Mesenchymal stem cell (in vitro differentiated cells and primary cell): ENCODE measurements around the gene LAIR1.
"Not testable (repeated sequence)": the region's sequence is repeated elsewhere in the genome, so short reads cannot be mapped to it uniquely, and the experiment has no call there.

Source experiments
- DNase-seq: peaks from one replicate; pipeline ENCODE4 v3.0.0-alpha.2; 2013
- H2AFZ ChIP-seq: one replicate; pipeline ENCODE4 v1.6.1; 2013; ENCODE audit warnings: low read depth, mild to moderate bottlenecking, control low read depth, inconsistent platforms, low read length, moderate library complexity
- H2AK5ac ChIP-seq: 2 replicates; pipeline ENCODE4 v1.6.1; 2013; ENCODE audit warnings: low read length, moderate library complexity, mild to moderate bottlenecking, inconsistent platforms; ENCODE audit not compliant: severe bottlenecking
- H2BK120ac ChIP-seq: one replicate; pipeline ENCODE4 v1.6.1; 2013; ENCODE audit warnings: low read depth, mild to moderate bottlenecking, inconsistent platforms, low read length, moderate library complexity
- H2BK12ac ChIP-seq, 2 experiments: one replicate each; pipeline ENCODE4 v1.6.1; 2013; ENCODE audit warnings: inconsistent platforms in 2 of 2, low read length in 2 of 2, mild to moderate bottlenecking in 2 of 2, moderate library complexity in 2 of 2, control low read depth in 1 of 2
- H2BK15ac ChIP-seq: one replicate; pipeline ENCODE4 v1.6.1; 2013; ENCODE audit warnings: mild to moderate bottlenecking, low read depth, inconsistent platforms; ENCODE audit not compliant: poor library complexity, severe bottlenecking
- H2BK5ac ChIP-seq: 2 replicates; pipeline ENCODE4 v1.6.1; 2013; ENCODE audit warnings: low read depth, mild to moderate bottlenecking, low read length, control low read depth, inconsistent platforms; ENCODE audit not compliant: poor library complexity, severe bottlenecking
- H3K14ac ChIP-seq, 2 experiments: one replicate each; pipeline ENCODE4 v1.6.1; 2013; ENCODE audit warnings: inconsistent platforms in 2 of 2, low read length in 2 of 2, control low read depth in 1 of 2, mild to moderate bottlenecking in 1 of 2, moderate library complexity in 1 of 2
- H3K18ac ChIP-seq, 2 experiments: one replicate each; pipeline ENCODE4 v1.6.1; 2013; ENCODE audit warnings: inconsistent platforms in 2 of 2, low read length in 2 of 2, control low read depth in 1 of 2, low read depth in 1 of 2, mild to moderate bottlenecking in 1 of 2
- H3K23ac ChIP-seq, 2 experiments: one replicate each; pipeline ENCODE4 v1.6.1; 2013; ENCODE audit warnings: inconsistent platforms in 2 of 2, low read length in 2 of 2, mild to moderate bottlenecking in 2 of 2, moderate library complexity in 2 of 2, control low read depth in 1 of 2
- H3K27ac ChIP-seq: 2 replicates; pipeline ENCODE4 v1.5.1; 2013; ENCODE audit warnings: mild to moderate bottlenecking, moderate library complexity, low read length, control low read depth, inconsistent platforms; ENCODE audit not compliant: poor library complexity, severe bottlenecking
- H3K27me3 ChIP-seq, 2 experiments: 2 replicates each; pipeline versions ENCODE4 v1.6.1 to v1.7.0; 2013; ENCODE audit warnings: low read length in 2 of 2, mild to moderate bottlenecking in 2 of 2, moderate library complexity in 2 of 2, control low read depth in 1 of 2, inconsistent platforms in 1 of 2; ENCODE audit not compliant: control insufficient read depth in 1 of 2, insufficient read depth in 1 of 2
- H3K36me3 ChIP-seq, 2 experiments: 2 replicates each; pipeline versions ENCODE4 v1.6.1 to v1.7.0; 2013; ENCODE audit warnings: low read length in 2 of 2, control low read depth in 1 of 2, inconsistent platforms in 1 of 2, low read depth in 1 of 2, mild to moderate bottlenecking in 1 of 2; ENCODE audit not compliant: insufficient read depth in 2 of 2, control insufficient read depth in 1 of 2
- H3K4ac ChIP-seq, 2 experiments: one replicate each; pipeline ENCODE4 v1.6.1; 2013; ENCODE audit warnings: inconsistent platforms in 2 of 2, low read length in 2 of 2, mild to moderate bottlenecking in 2 of 2, moderate library complexity in 2 of 2, control low read depth in 1 of 2, low read depth in 1 of 2
- H3K4me1 ChIP-seq: 2 replicates; pipeline ENCODE4 v1.6.1; 2013; ENCODE audit warnings: low read depth, low read length, control low read depth; ENCODE audit not compliant: control insufficient read depth, insufficient read depth
- H3K4me2 ChIP-seq: 2 replicates; pipeline ENCODE4 v1.6.1; 2013; ENCODE audit warnings: low read length, mild to moderate bottlenecking, inconsistent platforms; ENCODE audit not compliant: poor library complexity, severe bottlenecking
- H3K4me3 ChIP-seq, 2 experiments: 2 replicates each; pipeline versions ENCODE4 v1.5.1 to v1.7.0; 2013; ENCODE audit warnings: low read length in 2 of 2, mild to moderate bottlenecking in 2 of 2, control low read depth in 1 of 2, low read depth in 1 of 2; ENCODE audit not compliant: insufficient read depth in 1 of 2
- H3K79me1 ChIP-seq: replicated peaks from 2 replicates; pipeline ENCODE4 v1.6.1; 2013; ENCODE audit warnings: mild to moderate bottlenecking, control low read depth, low read length, inconsistent platforms; ENCODE audit not compliant: poor library complexity, severe bottlenecking
- H3K9ac ChIP-seq: 2 replicates; pipeline ENCODE4 v1.7.0; 2013; ENCODE audit warnings: mild to moderate bottlenecking, low read length, moderate library complexity
- H3K9me3 ChIP-seq: 2 replicates; pipeline ENCODE4 v1.7.0; 2013; ENCODE audit warnings: mild to moderate bottlenecking, low read length; ENCODE audit not compliant: control insufficient read depth
- H4K8ac ChIP-seq: one replicate; pipeline ENCODE4 v1.6.1; 2013; ENCODE audit warnings: inconsistent platforms, mild to moderate bottlenecking, low read length, moderate library complexity
- H4K91ac ChIP-seq: one replicate; pipeline ENCODE4 v1.6.1; 2013; ENCODE audit warnings: mild to moderate bottlenecking, low read length, inconsistent platforms
- WGBS: methylation state at CpG from one replicate; pipeline ENCODE4 v1.1.7; 2013; ENCODE audit warnings: mixed read lengths; 5-methylcytosine and 5-hydroxymethylcytosine counted together

Gene LAIR1

GRCh38 chr19:54388802-54389139 is 24.0 kb upstream of the LAIR1 start:
- Histone ChIP-seq H3K18ac (no peak overlapping the region), H3K4me2 (no peak overlapping the region), H3K9ac (no peak overlapping the region), H3K4ac (no peak overlapping the region), H3K36me3 (no peaks in the 10 kb centered on the region), H3K4me1 (no peaks in the 10 kb centered on the region), H2AFZ (no peak overlapping the region), H3K23ac (no peak overlapping the region), H3K9me3 (no peaks in the 10 kb centered on the region), H3K79me1 (no peaks in the 10 kb centered on the region), H2BK120ac (no peak overlapping the region), H2BK12ac (no peak overlapping the region), H4K91ac (no peak overlapping the region), H3K4me3 (peak overlapping the region in 1 of 2 experiments; percentile 41), H3K27ac (no peak overlapping the region), H3K27me3 (peaks cover 13 to 51% of the 10 kb centered on the region in 2 experiments), H4K8ac (no peak overlapping the region), H2BK5ac (no peak overlapping the region), H3K14ac (no peak overlapping the region), H2AK5ac (no peak overlapping the region), H2BK15ac (no peak overlapping the region)
- 67% methylated on average over 9 of the region's 9 CpGs for WGBS
- DNase-seq = no peak

- WGBS = 58% methylated on average over 36 of the region's 36 CpGs
- no peak overlapping the region for H3K18ac ChIP-seq
These were observed 23.5 kb upstream of the LAIR1 start for GRCh38 chr19:54387991-54388801.

GRCh38 chr19:54383330-54383729 is 18.6 kb upstream of the LAIR1 start:
- H3K27me3 ChIP-seq = peaks cover 5 to 23% of the 10 kb centered on the region in 2 experiments
- H2BK120ac ChIP-seq = no peak overlapping the region
- H4K8ac ChIP-seq = no peak overlapping the region
- H4K91ac ChIP-seq = no peak overlapping the region
- H3K36me3 ChIP-seq = no peaks in the 10 kb centered on the region
- H2BK15ac ChIP-seq = no peak overlapping the region
- H3K18ac ChIP-seq = no peak overlapping the region
- no peak overlapping the region for H3K23ac ChIP-seq
- H2AFZ ChIP-seq = no peak overlapping the region
- WGBS = 77% methylated on average over 2 of the region's 4 CpGs
- H2BK12ac ChIP-seq = no peak overlapping the region
- no peak overlapping the region for H2AK5ac ChIP-seq
- H3K4me1 ChIP-seq = no peaks in the 10 kb centered on the region
- H3K14ac ChIP-seq = no peak overlapping the region
- H3K9me3 ChIP-seq = peaks cover 3% of the 10 kb centered on the region
- no peak overlapping the region for H3K9ac ChIP-seq
- H3K79me1 ChIP-seq = no peaks in the 10 kb centered on the region
- no peak for DNase-seq
- no peak overlapping the region for H3K4ac ChIP-seq
- H3K4me3 ChIP-seq = no peak overlapping the region
- no peak overlapping the region for H3K27ac ChIP-seq
- H2BK5ac ChIP-seq = no peak overlapping the region
- H3K4me2 ChIP-seq = no peak overlapping the region

More at GRCh38 chr19:54387991-54388801, 23.5 kb upstream of the LAIR1 start:
- Histone ChIP-seq H4K8ac (no peak overlapping the region), H3K27ac (no peak overlapping the region), H3K4me2 (no peak overlapping the region), H2BK12ac (no peak overlapping the region), H3K23ac (no peak overlapping the region), H3K9me3 (no peaks in the 10 kb centered on the region), H3K4ac (no peak overlapping the region), H4K91ac (no peak overlapping the region), H3K4me3 (peak overlapping the region in 1 of 2 experiments; percentile 41), H3K79me1 (no peaks in the 10 kb centered on the region), H3K4me1 (no peaks in the 10 kb centered on the region), H2AFZ (no peak overlapping the region), H2AK5ac (no peak overlapping the region), H3K9ac (no peak overlapping the region), H3K27me3 (peaks cover 13 to 51% of the 10 kb centered on the region in 2 experiments), H2BK15ac (no peak overlapping the region), H3K14ac (no peak overlapping the region), H2BK120ac (no peak overlapping the region), H3K36me3 (no peaks in the 10 kb centered on the region), H2BK5ac (no peak overlapping the region)
- DNase-seq = no peak

- H4K8ac ChIP-seq, H2BK5ac ChIP-seq, H3K9me3 ChIP-seq, H3K4me2 ChIP-seq, H2AFZ ChIP-seq, H3K27ac ChIP-seq, DNase-seq, H2AK5ac ChIP-seq, H4K91ac ChIP-seq, H2BK12ac ChIP-seq, H3K4me1 ChIP-seq, H3K4me3 ChIP-seq, H3K18ac ChIP-seq, H3K23ac ChIP-seq, H3K14ac ChIP-seq, H2BK120ac ChIP-seq, H3K9ac ChIP-seq, H3K79me1 ChIP-seq, H3K36me3 ChIP-seq, H2BK15ac ChIP-seq, H3K4ac ChIP-seq: not testable (repeated sequence)
- peaks cover 0 to 10% of the 10 kb centered on the region in 2 experiments for H3K27me3 ChIP-seq
- WGBS = 86% methylated on average over 13 of the region's 13 CpGs
These were observed 17.3 kb upstream of the LAIR1 start for GRCh38 chr19:54382041-54382440.
